ENCODE data around the gene CDKN2C.
A peak's percentile ranks its signal among the peaks of the same experiment; 100 is the strongest.
"Not testable (repeated sequence)": the region's sequence is repeated elsewhere in the genome, so short reads cannot be mapped to it uniquely, and the experiment has no call there.

CDKN2C gene

GRCh38 chr1:50969611-50970508, at the start of gene CDKN2C:
Gene CDKN2C (plus strand): TSS chr1:50970245. CDS start chr1:50970369, 124 bp downstream.
- peak; percentile 43 for DNase-seq

GRCh38 chr1:50920409-50920808, 49.6 kb upstream of the CDKN2C start:
- no peak for DNase-seq

GRCh38 chr1:50921029-50921428, 49.0 kb upstream of the CDKN2C start:
- no peak for DNase-seq

GRCh38 chr1:50923564-50923963, 46.5 kb upstream of the CDKN2C start:
- DNase-seq: no peak

- DNase-seq: no peak
These were observed 40.6 kb upstream of the CDKN2C start for GRCh38 chr1:50929376-50929958.

- DNase-seq: no peak
These were observed 39.9 kb upstream of the CDKN2C start for GRCh38 chr1:50930193-50930592.

GRCh38 chr1:50930965-50931737, 38.9 kb upstream of the CDKN2C start:
- no peak for DNase-seq

- DNase-seq: not testable (repeated sequence)
These were observed 38.0 kb upstream of the CDKN2C start for GRCh38 chr1:50932043-50932442.

- DNase-seq: not testable (repeated sequence)
These were observed 36.3 kb upstream of the CDKN2C start for GRCh38 chr1:50933770-50934169.

GRCh38 chr1:50934838-50935237, 35.2 kb upstream of the CDKN2C start:
- no peak for DNase-seq

GRCh38 chr1:50935276-50935675, 34.8 kb upstream of the CDKN2C start:
- not testable (repeated sequence) for DNase-seq

- no peak for DNase-seq
These were observed 33.7 kb upstream of the CDKN2C start for GRCh38 chr1:50936321-50936720.

GRCh38 chr1:50940291-50940690, 29.8 kb upstream of the CDKN2C start:
- no peak for DNase-seq

GRCh38 chr1:50942334-50942733, 27.7 kb upstream of the CDKN2C start:
- DNase-seq: no peak

GRCh38 chr1:50949286-50949982, 20.6 kb upstream of the CDKN2C start:
- no peak for DNase-seq

- DNase-seq: no peak
These were observed 19.6 kb upstream of the CDKN2C start for GRCh38 chr1:50950396-50950795.

- DNase-seq: not testable (repeated sequence)
These were observed 17.5 kb upstream of the CDKN2C start for GRCh38 chr1:50952566-50952965.

- DNase-seq: no peak
These were observed 14.9 kb upstream of the CDKN2C start for GRCh38 chr1:50955116-50955515.

GRCh38 chr1:50959303-50959912, 10.6 kb upstream of the CDKN2C start:
- DNase-seq: peak; percentile 14

- DNase-seq: peak; percentile 96
These were observed 9.9 kb upstream of the CDKN2C start, which contains the start of gene FAF1 for GRCh38 chr1:50959913-50960844. Gene FAF1 (minus strand): TSS chr1:50960267. CDS start chr1:50959811, 456 bp downstream.

- no peak for DNase-seq
These were observed 5.2 kb upstream of the CDKN2C start for GRCh38 chr1:50964863-50965262.

Data from activated gamma-delta T cell treated with Interleukin-2 at 50 U/mL for 16 hours (primary cell).